Fibroblast of skin of right biceps (primary cell): ENCODE data around the gene MRPL54.

Experiments
- DNase-seq: peaks from one replicate; pipeline ENCODE4 v3.0.0-alpha.2; 2013

Gene MRPL54

GRCh38 chr19:3762501-3763459 lies at the start of gene MRPL54:
MRPL54 (plus strand) TSS chr19:3762682; CDS start chr19:3762701, 19 bp downstream.
- DNase-seq, result peak; percentile 98

GRCh38 chr19:3716147-3716668 lies 46.3 kb upstream of the MRPL54 start:
- no peak for DNase-seq

- DNase-seq, result no peak
These were observed 42.6 kb upstream of the MRPL54 start for GRCh38 chr19:3719868-3720267.

- no peak for DNase-seq
These were observed 42.0 kb upstream of the MRPL54 start for GRCh38 chr19:3720349-3720917.

GRCh38 chr19:3721131-3721886 lies 41.2 kb upstream of the MRPL54 start:
- peak; percentile 74 for DNase-seq

GRCh38 chr19:3721887-3722442 lies 40.5 kb upstream of the MRPL54 start:
- no peak for DNase-seq

- DNase-seq, result no peak
These were observed 39.9 kb upstream of the MRPL54 start for GRCh38 chr19:3722443-3723109.

- DNase-seq, result no peak
These were observed 39.4 kb upstream of the MRPL54 start for GRCh38 chr19:3723110-3723488.

GRCh38 chr19:3723883-3724282 lies 38.6 kb upstream of the MRPL54 start:
- DNase-seq, result no peak

- no peak for DNase-seq
These were observed 37.4 kb upstream of the MRPL54 start for GRCh38 chr19:3725121-3725520.

GRCh38 chr19:3725640-3726310 lies 36.7 kb upstream of the MRPL54 start:
- DNase-seq, result no peak

GRCh38 chr19:3730457-3730958 lies 32.0 kb upstream of the MRPL54 start:
- no peak for DNase-seq

GRCh38 chr19:3732108-3732507 lies 30.4 kb upstream of the MRPL54 start:
- no peak for DNase-seq

- no peak for DNase-seq
These were observed 28.8 kb upstream of the MRPL54 start for GRCh38 chr19:3733549-3734309.

GRCh38 chr19:3734310-3734600 lies 28.2 kb upstream of the MRPL54 start:
- DNase-seq, result no peak

GRCh38 chr19:3736106-3736724 lies 26.3 kb upstream of the MRPL54 start:
- no peak for DNase-seq

- DNase-seq, result no peak
These were observed 24.8 kb upstream of the MRPL54 start for GRCh38 chr19:3737487-3738205.

GRCh38 chr19:3738477-3739220 lies 23.8 kb upstream of the MRPL54 start:
- no peak for DNase-seq

- DNase-seq, result no peak
These were observed 22.1 kb upstream of the MRPL54 start for GRCh38 chr19:3740431-3740830.
